ENCODE data around the gene GNB1L.
"Not testable (repeated sequence)": the region's sequence is repeated elsewhere in the genome, so short reads cannot be mapped to it uniquely, and the experiment has no call there.

GNB1L gene

GRCh38 chr22:19799322-19800190 lies 55.1 kb downstream of the GNB1L start:
- Histone ChIP-seq H3K27me3 (ENCODE audit: control insufficient read depth, insufficient read depth, low read length) (no peaks in the 10 kb centered on the region), H3K4me1 (ENCODE audit: control insufficient read depth, insufficient read depth, low read length) (no peaks in the 10 kb centered on the region), H3K4me3 (ENCODE audit: low read length) (no peak overlapping the region), H3K27ac (ENCODE audit: low read length) (no peak overlapping the region), H3K36me3 (ENCODE audit: control insufficient read depth, insufficient read depth, low read length) (no peaks in the 10 kb centered on the region), H3K9me3 (ENCODE audit: control insufficient read depth, insufficient read depth, low read length) (no peaks in the 10 kb centered on the region)
- no peak for DNase-seq (ENCODE audit: low read depth, low spot score)
- WGBS (ENCODE audit: insufficient coverage, insufficient read length), result no CpG with 5 or more reads among the region's 35 CpGs

- H3K27me3 ChIP-seq (ENCODE audit: control insufficient read depth, insufficient read depth, low read length), result no peaks in the 10 kb centered on the region
- DNase-seq (ENCODE audit: low read depth, low spot score), result no peak
- no peaks in the 10 kb centered on the region for H3K4me1 ChIP-seq (ENCODE audit: control insufficient read depth, insufficient read depth, low read length)
- H3K27ac ChIP-seq (ENCODE audit: low read length), result no peak overlapping the region
- no CpG with 5 or more reads among the region's 9 CpGs for WGBS (ENCODE audit: insufficient coverage, insufficient read length)
- H3K9me3 ChIP-seq (ENCODE audit: control insufficient read depth, insufficient read depth, low read length), result no peaks in the 10 kb centered on the region
- no peak overlapping the region for H3K4me3 ChIP-seq (ENCODE audit: low read length)
- H3K36me3 ChIP-seq (ENCODE audit: control insufficient read depth, insufficient read depth, low read length), result no peaks in the 10 kb centered on the region
These were observed 55.8 kb downstream of the GNB1L start for GRCh38 chr22:19798891-19799293.

- no peaks in the 10 kb centered on the region for H3K9me3 ChIP-seq (ENCODE audit: control insufficient read depth, insufficient read depth, low read length)
- no peak overlapping the region for H3K27ac ChIP-seq (ENCODE audit: low read length)
- H3K4me3 ChIP-seq (ENCODE audit: low read length), result no peak overlapping the region
- H3K27me3 ChIP-seq (ENCODE audit: control insufficient read depth, insufficient read depth, low read length), result no peaks in the 10 kb centered on the region
- no peak for DNase-seq (ENCODE audit: low read depth, low spot score)
- no CpG with 5 or more reads among the region's 19 CpGs for WGBS (ENCODE audit: insufficient coverage, insufficient read length)
- H3K36me3 ChIP-seq (ENCODE audit: control insufficient read depth, insufficient read depth, low read length), result no peaks in the 10 kb centered on the region
- no peaks in the 10 kb centered on the region for H3K4me1 ChIP-seq (ENCODE audit: control insufficient read depth, insufficient read depth, low read length)
These were observed 56.5 kb downstream of the GNB1L start for GRCh38 chr22:19798003-19798665.

DNA sequence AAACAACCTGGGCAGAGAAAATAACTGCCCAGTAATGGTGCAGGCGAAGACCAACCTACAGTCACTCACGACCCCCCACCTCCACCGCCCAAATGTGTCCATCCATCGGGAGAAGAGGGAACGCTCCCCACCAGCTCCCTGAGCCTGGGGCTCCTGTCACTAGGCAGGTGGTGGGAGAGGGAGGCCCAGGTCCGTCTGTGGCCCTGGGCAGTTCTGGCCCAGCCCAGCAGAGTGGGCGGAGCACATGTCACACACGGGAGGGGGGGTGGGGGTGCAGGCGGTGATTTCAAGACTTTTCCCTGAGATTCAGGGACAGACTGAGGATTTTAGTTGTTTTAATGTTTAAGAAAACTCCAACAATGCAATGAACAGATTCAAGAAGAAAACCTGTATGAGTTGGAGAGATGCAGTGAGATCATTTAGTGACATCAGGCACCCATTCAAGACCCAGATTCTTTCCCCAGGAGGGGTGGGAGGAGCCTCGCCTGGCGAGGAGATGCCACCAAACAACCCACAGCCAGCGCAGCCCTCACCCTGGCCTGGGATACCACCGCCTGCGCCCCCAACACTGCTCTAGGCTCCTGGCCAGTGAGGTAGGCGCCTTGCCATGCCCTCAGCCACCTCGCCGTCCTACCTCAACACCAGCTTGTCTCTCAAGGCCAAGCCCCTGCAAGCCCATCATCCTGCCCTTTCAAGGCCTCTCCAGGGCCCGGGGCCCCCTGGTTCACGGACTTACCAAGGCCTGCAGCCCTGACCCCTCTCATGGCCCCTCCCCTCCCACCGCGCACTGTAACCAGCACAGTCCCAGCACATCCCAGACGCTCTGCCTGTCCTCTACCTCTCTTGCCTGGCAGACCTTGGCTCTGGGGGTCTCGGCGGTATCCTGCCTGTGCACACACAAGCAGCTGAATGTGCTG lies 57.3 kb downstream of the GNB1L start:
- no peak overlapping the region for H3K27ac ChIP-seq (ENCODE audit: low read length)
- H3K27me3 ChIP-seq (ENCODE audit: control insufficient read depth, insufficient read depth, low read length), result no peaks in the 10 kb centered on the region
- no CpG with 5 or more reads among the region's 24 CpGs for WGBS (ENCODE audit: insufficient coverage, insufficient read length)
- no peaks in the 10 kb centered on the region for H3K9me3 ChIP-seq (ENCODE audit: control insufficient read depth, insufficient read depth, low read length)
- H3K36me3 ChIP-seq (ENCODE audit: control insufficient read depth, insufficient read depth, low read length), result no peaks in the 10 kb centered on the region
- DNase-seq (ENCODE audit: low read depth, low spot score), result no peak
- no peaks in the 10 kb centered on the region for H3K4me1 ChIP-seq (ENCODE audit: control insufficient read depth, insufficient read depth, low read length)
- H3K4me3 ChIP-seq (ENCODE audit: low read length), result no peak overlapping the region

GRCh38 chr22:19796160-19796559 lies 58.5 kb downstream of the GNB1L start:
- Histone ChIP-seq H3K4me1 (ENCODE audit: control insufficient read depth, insufficient read depth, low read length) (no peaks in the 10 kb centered on the region), H3K4me3 (ENCODE audit: low read length) (no peak overlapping the region), H3K27me3 (ENCODE audit: control insufficient read depth, insufficient read depth, low read length) (no peaks in the 10 kb centered on the region), H3K36me3 (ENCODE audit: control insufficient read depth, insufficient read depth, low read length) (no peaks in the 10 kb centered on the region), H3K9me3 (ENCODE audit: control insufficient read depth, insufficient read depth, low read length) (no peaks in the 10 kb centered on the region), H3K27ac (ENCODE audit: low read length) (no peak overlapping the region)
- no peak for DNase-seq (ENCODE audit: low read depth, low spot score)
- no CpG with 5 or more reads among the region's 7 CpGs for WGBS (ENCODE audit: insufficient coverage, insufficient read length)

DNA sequence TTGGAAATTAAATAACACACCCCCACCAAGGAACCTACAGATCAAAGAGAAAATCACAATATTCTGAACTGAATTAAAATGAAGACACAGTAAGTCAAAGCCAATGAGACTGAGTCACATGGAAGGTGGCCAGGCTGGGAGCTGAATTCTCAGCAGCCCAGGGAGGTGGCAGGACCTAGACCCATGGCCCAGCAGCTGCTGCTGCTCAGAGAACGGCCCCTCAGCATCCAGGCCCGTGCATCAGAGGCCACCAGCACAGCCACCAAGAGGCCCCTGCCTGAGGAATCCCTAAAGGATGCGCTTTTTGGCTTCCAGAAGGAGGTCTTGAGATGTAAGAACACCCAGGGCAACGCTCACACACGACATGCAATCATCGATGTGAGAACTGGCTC lies 59.1 kb downstream of the GNB1L start:
- WGBS (ENCODE audit: insufficient coverage, insufficient read length), result no CpG with 5 or more reads among the region's 6 CpGs
- H3K4me3 ChIP-seq (ENCODE audit: low read length), result no peak overlapping the region
- no peaks in the 10 kb centered on the region for H3K4me1 ChIP-seq (ENCODE audit: control insufficient read depth, insufficient read depth, low read length)
- no peak for DNase-seq (ENCODE audit: low read depth, low spot score)
- no peaks in the 10 kb centered on the region for H3K36me3 ChIP-seq (ENCODE audit: control insufficient read depth, insufficient read depth, low read length)
- no peaks in the 10 kb centered on the region for H3K27me3 ChIP-seq (ENCODE audit: control insufficient read depth, insufficient read depth, low read length)
- H3K27ac ChIP-seq (ENCODE audit: low read length), result no peak overlapping the region
- no peaks in the 10 kb centered on the region for H3K9me3 ChIP-seq (ENCODE audit: control insufficient read depth, insufficient read depth, low read length)

- DNase-seq (ENCODE audit: low read depth, low spot score), result no peak
- Histone ChIP-seq H3K4me3 (ENCODE audit: low read length) (no peak overlapping the region), H3K27me3 (ENCODE audit: control insufficient read depth, insufficient read depth, low read length) (no peaks in the 10 kb centered on the region), H3K9me3 (ENCODE audit: control insufficient read depth, insufficient read depth, low read length) (no peaks in the 10 kb centered on the region), H3K4me1 (ENCODE audit: control insufficient read depth, insufficient read depth, low read length) (no peaks in the 10 kb centered on the region), H3K36me3 (ENCODE audit: control insufficient read depth, insufficient read depth, low read length) (no peaks in the 10 kb centered on the region), H3K27ac (ENCODE audit: low read length) (no peak overlapping the region)
- WGBS (ENCODE audit: insufficient coverage, insufficient read length), result no CpG with 5 or more reads among the region's 2 CpGs
These were observed 60.9 kb downstream of the GNB1L start for GRCh38 chr22:19793661-19794310.

- no peak overlapping the region for H3K4me3 ChIP-seq (ENCODE audit: low read length)
- no CpG with 5 or more reads among the region's 2 CpGs for WGBS (ENCODE audit: insufficient coverage, insufficient read length)
- DNase-seq (ENCODE audit: low read depth, low spot score), result no peak
- H3K9me3 ChIP-seq (ENCODE audit: control insufficient read depth, insufficient read depth, low read length), result no peaks in the 10 kb centered on the region
- H3K27me3 ChIP-seq (ENCODE audit: control insufficient read depth, insufficient read depth, low read length), result no peaks in the 10 kb centered on the region
- no peaks in the 10 kb centered on the region for H3K4me1 ChIP-seq (ENCODE audit: control insufficient read depth, insufficient read depth, low read length)
- H3K36me3 ChIP-seq (ENCODE audit: control insufficient read depth, insufficient read depth, low read length), result no peaks in the 10 kb centered on the region
- no peak overlapping the region for H3K27ac ChIP-seq (ENCODE audit: low read length)
These were observed 61.5 kb downstream of the GNB1L start for GRCh38 chr22:19793161-19793560.

- not testable (repeated sequence) for H3K4me1 ChIP-seq (ENCODE audit: control insufficient read depth, insufficient read depth, low read length); H3K9me3 ChIP-seq (ENCODE audit: control insufficient read depth, insufficient read depth, low read length); DNase-seq (ENCODE audit: low read depth, low spot score); H3K27ac ChIP-seq (ENCODE audit: low read length); H3K27me3 ChIP-seq (ENCODE audit: control insufficient read depth, insufficient read depth, low read length); H3K4me3 ChIP-seq (ENCODE audit: low read length); H3K36me3 ChIP-seq (ENCODE audit: control insufficient read depth, insufficient read depth, low read length)
- no CpG with 5 or more reads among the region's 13 CpGs for WGBS (ENCODE audit: insufficient coverage, insufficient read length)
These were observed 62.2 kb downstream of the GNB1L start for GRCh38 chr22:19792383-19792896.

DNA sequence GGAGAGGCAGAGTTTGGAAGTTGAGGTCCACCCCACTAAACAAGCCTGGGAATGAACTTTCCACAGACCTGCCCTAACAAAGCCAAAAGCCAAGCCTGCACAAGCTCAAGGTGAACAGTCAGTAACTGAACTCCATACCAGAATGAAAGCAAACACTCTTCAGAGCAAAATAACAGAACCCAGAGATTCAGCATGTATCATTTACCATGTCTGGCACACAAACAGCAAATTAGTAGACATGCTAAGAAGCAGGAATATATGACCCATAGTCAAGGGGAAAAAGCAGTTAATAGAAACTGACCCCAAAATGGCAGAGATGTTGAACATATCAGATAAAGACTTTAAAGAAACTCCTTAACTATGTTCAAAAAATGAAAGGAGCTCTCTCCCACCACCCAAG lies 62.8 kb downstream of the GNB1L start:
- no peak overlapping the region for H3K4me3 ChIP-seq (ENCODE audit: low read length)
- no peaks in the 10 kb centered on the region for H3K9me3 ChIP-seq (ENCODE audit: control insufficient read depth, insufficient read depth, low read length)
- H3K27ac ChIP-seq (ENCODE audit: low read length), result no peak overlapping the region
- DNase-seq (ENCODE audit: low read depth, low spot score), result no peak
- no peaks in the 10 kb centered on the region; the same call in 1 of the 2 replicates for H3K4me1 ChIP-seq (ENCODE audit: control insufficient read depth, insufficient read depth, low read length)
- peaks cover 3% of the 10 kb centered on the region; the same call in 1 of the 2 replicates for H3K36me3 ChIP-seq (ENCODE audit: control insufficient read depth, insufficient read depth, low read length)
- no peaks in the 10 kb centered on the region for H3K27me3 ChIP-seq (ENCODE audit: control insufficient read depth, insufficient read depth, low read length)

Measured in iPS DF 6.9 (cell line).